ENCODE measurements around the gene WHRN.

The WHRN gene

GRCh38 chr9:114363424-114363823 is 141.8 kb downstream of the WHRN start:
- no peak for DNase-seq (ENCODE audit: low spot score)

GRCh38 chr9:114362394-114362793 is 142.9 kb downstream of the WHRN start:
- DNase-seq (ENCODE audit: low spot score), result no peak

- DNase-seq (ENCODE audit: low spot score), result no peak
Measured at GRCh38 chr9:114361542-114361941, 143.7 kb downstream of the WHRN start.

- DNase-seq (ENCODE audit: low spot score), result no peak
Measured at GRCh38 chr9:114359801-114360200, 145.5 kb downstream of the WHRN start.

GRCh38 chr9:114357911-114358328 is 147.4 kb downstream of the WHRN start:
- DNase-seq (ENCODE audit: low spot score), result no peak

GRCh38 chr9:114357360-114357759 is 147.9 kb downstream of the WHRN start:
- DNase-seq (ENCODE audit: low spot score), result no peak

GRCh38 chr9:114356792-114357191 is 148.5 kb downstream of the WHRN start:
- DNase-seq (ENCODE audit: low spot score), result no peak

GRCh38 chr9:114355821-114356220 is 149.5 kb downstream of the WHRN start:
- no peak for DNase-seq (ENCODE audit: low spot score)
